Measurements from ENCODE around the gene NXNL1.

- TF ChIP-seq YY1 (IDR thresholded peaks at IDR 0.05; ENCODE audit: insufficient read depth, insufficient read length) (no peak), SUZ12 (IDR thresholded peaks at IDR 0.05; ENCODE audit: extremely low read depth, insufficient read depth, insufficient read length) (no peak), ZNF274 (IDR thresholded peaks at IDR 0.05; ENCODE audit: low read depth, low read length) (no peak)
These were observed 31.0 kb downstream of the NXNL1 start for GRCh38 chr19:17429641-17430113.

Measured in NT2/D1 (cell line).